Measurements from ENCODE around the gene THSD8.

DNA sequence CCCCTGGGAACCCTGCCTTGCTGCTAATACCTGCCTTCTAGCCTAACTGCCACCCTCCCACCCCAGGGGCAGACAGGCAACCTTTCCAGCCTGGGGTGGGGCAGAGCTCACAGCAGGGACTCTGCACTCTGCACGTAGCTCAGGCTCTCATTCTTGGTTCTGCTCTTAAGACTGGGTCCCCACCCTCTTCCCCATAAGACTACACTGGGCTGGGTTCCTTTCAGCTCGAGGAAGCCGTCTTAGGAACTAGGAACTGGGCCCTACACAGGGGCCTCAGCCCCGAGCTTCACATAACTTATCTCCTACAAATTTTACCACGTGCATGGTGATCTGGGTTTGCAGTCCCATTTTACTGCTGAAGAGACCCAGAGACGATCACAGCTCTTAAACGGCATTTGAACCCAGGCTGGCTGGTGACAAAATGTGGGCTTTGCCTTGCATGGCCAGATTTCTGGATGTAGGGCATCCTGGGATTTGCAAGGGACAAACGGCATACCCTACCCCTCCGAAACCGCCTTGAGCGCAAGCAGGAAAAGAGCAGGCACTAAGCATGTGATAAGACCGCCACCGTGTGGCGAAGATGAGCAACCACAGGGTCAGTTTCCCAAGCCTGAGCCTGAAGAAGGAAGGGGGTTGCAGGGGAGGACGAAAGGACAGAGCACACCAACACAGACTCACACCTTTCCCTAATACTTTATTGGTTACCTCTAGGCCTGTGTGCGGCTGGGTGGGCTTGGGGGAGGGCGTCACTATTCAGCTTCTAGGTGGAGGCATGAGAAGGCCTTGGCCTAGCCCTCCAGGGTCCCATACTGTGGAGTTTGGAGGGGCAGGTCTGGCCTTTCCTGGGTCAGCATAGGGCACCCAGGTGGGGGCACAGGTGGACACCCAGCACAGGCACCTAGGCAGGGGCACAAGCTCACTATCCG lies 5.5 kb upstream of the THSD8 start:
- TF ChIP-seq CTCF (IDR thresholded peaks at IDR 0.05): peak in 3 of 4 experiments; percentile 97 to 99 (median 97)
- no peak for TF ChIP-seq POLR2A (IDR thresholded peaks at IDR 0.05)
- TF ChIP-seq POLR2AphosphoS5 (IDR thresholded peaks at IDR 0.05): peak; percentile 53
- no peak for TF ChIP-seq EP300 (IDR thresholded peaks at IDR 0.05)

Measured in gastroesophageal sphincter (tissue), 3 donors.